ENCODE results near the gene CENPF.
"Not testable (repeated sequence)": the region's sequence is repeated elsewhere in the genome, so short reads cannot be mapped to it uniquely, and the experiment has no call there.

DNA sequence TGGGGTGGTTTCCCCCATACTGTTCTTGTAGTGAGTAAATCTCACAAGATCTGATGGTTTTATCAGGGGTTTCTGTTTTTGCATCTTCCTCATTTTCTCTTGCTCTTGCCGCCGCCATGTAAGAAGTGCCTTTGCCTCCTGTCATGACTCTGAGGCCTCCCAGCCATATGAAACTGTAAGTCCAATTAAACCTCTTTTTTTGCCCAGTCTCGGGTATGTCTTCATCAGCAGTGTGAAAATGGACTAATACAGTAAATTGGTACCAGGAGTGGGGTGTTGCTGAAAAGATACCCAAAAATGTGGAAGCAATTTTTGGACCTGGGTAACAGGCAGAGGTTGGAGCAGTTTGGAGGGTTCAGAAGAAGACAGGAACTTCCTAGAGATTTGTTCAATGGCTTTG, 26.9 kb upstream of the CENPF start:
- TF ChIP-seq, protein P1, sequence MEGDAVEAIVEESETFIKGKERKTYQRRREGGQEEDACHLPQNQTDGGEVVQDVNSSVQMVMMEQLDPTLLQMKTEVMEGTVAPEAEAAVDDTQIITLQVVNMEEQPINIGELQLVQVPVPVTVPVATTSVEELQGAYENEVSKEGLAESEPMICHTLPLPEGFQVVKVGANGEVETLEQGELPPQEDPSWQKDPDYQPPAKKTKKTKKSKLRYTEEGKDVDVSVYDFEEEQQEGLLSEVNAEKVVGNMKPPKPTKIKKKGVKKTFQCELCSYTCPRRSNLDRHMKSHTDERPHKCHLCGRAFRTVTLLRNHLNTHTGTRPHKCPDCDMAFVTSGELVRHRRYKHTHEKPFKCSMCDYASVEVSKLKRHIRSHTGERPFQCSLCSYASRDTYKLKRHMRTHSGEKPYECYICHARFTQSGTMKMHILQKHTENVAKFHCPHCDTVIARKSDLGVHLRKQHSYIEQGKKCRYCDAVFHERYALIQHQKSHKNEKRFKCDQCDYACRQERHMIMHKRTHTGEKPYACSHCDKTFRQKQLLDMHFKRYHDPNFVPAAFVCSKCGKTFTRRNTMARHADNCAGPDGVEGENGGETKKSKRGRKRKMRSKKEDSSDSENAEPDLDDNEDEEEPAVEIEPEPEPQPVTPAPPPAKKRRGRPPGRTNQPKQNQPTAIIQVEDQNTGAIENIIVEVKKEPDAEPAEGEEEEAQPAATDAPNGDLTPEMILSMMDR (IDR thresholded peaks at IDR 0.05): not testable (repeated sequence)
- not testable (repeated sequence) for TF ChIP-seq POLR2A (IDR thresholded peaks at IDR 0.05; ENCODE audit: low read depth); EP300 (IDR thresholded peaks at IDR 0.05); POLR2AphosphoS5 (IDR thresholded peaks at IDR 0.05)

All from esophagus muscularis mucosa (tissue), 4 donors.